WTC11 (cell line): ENCODE data around the gene MPST.

Experiments
- ATF1 ChIP-seq: sonication (generic); formaldehyde crosslinking; IDR thresholded peaks from 2 replicates; pipeline ENCODE4 v1.8.1; 2023; ENCODE audit warnings: mild to moderate bottlenecking, moderate library complexity, missing genetic modification reagents
- CREB1 ChIP-seq: sonication (generic); formaldehyde crosslinking; IDR thresholded peaks from 2 replicates; pipeline ENCODE4 v1.8.0; 2023; ENCODE audit warnings: mild to moderate bottlenecking, missing genetic modification reagents
- CTCF ChIP-seq: fragments of 200-600 bp; IDR thresholded peaks from 2 replicates; pipeline ENCODE4 v1.8.0; 2022; ENCODE audit warnings: antibody characterized with exemption
- ESRRA ChIP-seq: sonication (generic); formaldehyde crosslinking; IDR thresholded peaks from 2 replicates; pipeline ENCODE4 v1.8.1; 2022; ENCODE audit warnings: mild to moderate bottlenecking, missing genetic modification reagents, borderline replicate concordance
- NFE2L1 ChIP-seq: sonication (generic); formaldehyde crosslinking; IDR thresholded peaks from 2 replicates; pipeline ENCODE4 v1.8.1; 2023; ENCODE audit warnings: missing genetic modification reagents
- PRRX2 ChIP-seq: fragments of 250-450 bp; sonication (Bioruptor Pico); IDR thresholded peaks from 2 replicates; pipeline ENCODE4 v1.8.0; 2021; ENCODE audit warnings: mild to moderate bottlenecking
- SP1 ChIP-seq: sonication (generic); formaldehyde crosslinking; conservative IDR thresholded peaks from 2 replicates; pipeline ENCODE4 v1.8.1; 2022; ENCODE audit warnings: missing genetic modification reagents
- TEAD4 ChIP-seq: sonication (generic); formaldehyde crosslinking; IDR thresholded peaks from 2 replicates; pipeline ENCODE4 v1.8.0; 2022; ENCODE audit warnings: mild to moderate bottlenecking, missing genetic modification reagents
- ZBTB43 ChIP-seq: sonication (generic); formaldehyde crosslinking; IDR thresholded peaks from 2 replicates; pipeline ENCODE4 v1.8.1; 2023; ENCODE audit warnings: mild to moderate bottlenecking, missing genetic modification reagents
- ZNF232 ChIP-seq: sonication (generic); formaldehyde crosslinking; IDR thresholded peaks from 2 replicates; pipeline ENCODE4 v1.8.0; 2022; ENCODE audit warnings: mild to moderate bottlenecking, missing genetic modification reagents
- TF ChIP-seq, protein P1 (sequence below): sonication (generic); formaldehyde crosslinking; IDR thresholded peaks from 2 replicates; pipeline ENCODE4 v1.8.1; 2022; ENCODE audit warnings: low read depth, mild to moderate bottlenecking, moderate library complexity, missing genetic modification reagents, borderline replicate concordance
- TF ChIP-seq, protein P2 (sequence below): sonication (generic); formaldehyde crosslinking; IDR thresholded peaks from 2 replicates; pipeline ENCODE4 v1.8.1; 2022; ENCODE audit warnings: low read depth, missing genetic modification reagents, borderline replicate concordance
- TF ChIP-seq, protein P3 (sequence below): sonication (generic); formaldehyde crosslinking; IDR thresholded peaks from 2 replicates; pipeline ENCODE4 v1.8.0; 2022; ENCODE audit warnings: mild to moderate bottlenecking, missing genetic modification reagents

DNA sequence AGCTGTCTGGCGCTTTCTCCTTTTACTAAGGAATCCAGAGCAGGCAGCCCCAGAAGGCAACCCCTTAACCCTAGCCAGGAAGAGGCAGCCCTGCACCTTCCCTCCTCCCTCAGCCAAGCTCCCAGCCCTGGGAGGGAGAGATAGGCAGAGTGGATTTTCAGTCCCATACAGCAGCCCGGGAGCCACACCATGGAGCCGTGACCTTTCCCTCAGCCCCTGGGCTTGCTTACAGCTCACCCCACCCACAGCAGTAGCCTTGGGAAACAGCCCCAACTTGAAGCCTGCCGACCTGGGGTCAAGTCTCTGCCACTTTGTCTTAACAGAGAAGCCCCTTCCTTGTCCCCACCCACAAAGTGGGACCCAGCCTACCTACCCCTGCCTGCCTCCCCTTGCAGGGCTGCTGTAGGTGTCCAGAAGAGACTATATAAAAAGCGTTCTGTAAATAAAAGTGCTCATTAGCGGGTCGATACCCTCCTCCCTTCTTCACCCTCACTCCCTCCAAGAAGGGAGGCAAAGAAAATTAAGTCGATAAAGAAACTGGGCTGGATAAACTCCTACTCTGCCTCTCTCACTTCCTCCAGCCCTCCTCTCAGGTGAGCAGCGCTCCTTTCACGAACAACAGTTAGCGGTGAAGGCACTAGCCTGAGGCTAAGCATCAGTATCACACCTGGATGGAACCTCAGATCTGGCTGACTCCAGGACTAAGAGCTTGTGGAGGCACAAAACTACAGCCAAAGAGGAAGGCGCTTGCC, 4.5 kb upstream of the MPST start:
- TF ChIP-seq CTCF, result no peak
- no peak for TF ChIP-seq ZNF232 (CRISPR knock-in tag)
- TF ChIP-seq CREB1 (CRISPR knock-in tag), result no peak
- no peak for TF ChIP-seq ESRRA
- TF ChIP-seq TEAD4 (CRISPR knock-in tag), result no peak
- no peak for TF ChIP-seq PRRX2 (CRISPR knock-in tag)
- no peak for TF ChIP-seq ZBTB43 (CRISPR knock-in tag)
- TF ChIP-seq ATF1 (CRISPR knock-in tag), result no peak
- TF ChIP-seq, protein P1, sequence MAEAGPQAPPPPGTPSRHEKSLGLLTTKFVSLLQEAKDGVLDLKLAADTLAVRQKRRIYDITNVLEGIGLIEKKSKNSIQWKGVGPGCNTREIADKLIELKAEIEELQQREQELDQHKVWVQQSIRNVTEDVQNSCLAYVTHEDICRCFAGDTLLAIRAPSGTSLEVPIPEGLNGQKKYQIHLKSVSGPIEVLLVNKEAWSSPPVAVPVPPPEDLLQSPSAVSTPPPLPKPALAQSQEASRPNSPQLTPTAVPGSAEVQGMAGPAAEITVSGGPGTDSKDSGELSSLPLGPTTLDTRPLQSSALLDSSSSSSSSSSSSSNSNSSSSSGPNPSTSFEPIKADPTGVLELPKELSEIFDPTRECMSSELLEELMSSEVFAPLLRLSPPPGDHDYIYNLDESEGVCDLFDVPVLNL (CRISPR knock-in tag), result no peak
- TF ChIP-seq NFE2L1, result no peak
- TF ChIP-seq, protein P2, sequence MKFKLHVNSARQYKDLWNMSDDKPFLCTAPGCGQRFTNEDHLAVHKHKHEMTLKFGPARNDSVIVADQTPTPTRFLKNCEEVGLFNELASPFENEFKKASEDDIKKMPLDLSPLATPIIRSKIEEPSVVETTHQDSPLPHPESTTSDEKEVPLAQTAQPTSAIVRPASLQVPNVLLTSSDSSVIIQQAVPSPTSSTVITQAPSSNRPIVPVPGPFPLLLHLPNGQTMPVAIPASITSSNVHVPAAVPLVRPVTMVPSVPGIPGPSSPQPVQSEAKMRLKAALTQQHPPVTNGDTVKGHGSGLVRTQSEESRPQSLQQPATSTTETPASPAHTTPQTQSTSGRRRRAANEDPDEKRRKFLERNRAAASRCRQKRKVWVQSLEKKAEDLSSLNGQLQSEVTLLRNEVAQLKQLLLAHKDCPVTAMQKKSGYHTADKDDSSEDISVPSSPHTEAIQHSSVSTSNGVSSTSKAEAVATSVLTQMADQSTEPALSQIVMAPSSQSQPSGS (CRISPR knock-in tag), result no peak
- TF ChIP-seq, protein P3, sequence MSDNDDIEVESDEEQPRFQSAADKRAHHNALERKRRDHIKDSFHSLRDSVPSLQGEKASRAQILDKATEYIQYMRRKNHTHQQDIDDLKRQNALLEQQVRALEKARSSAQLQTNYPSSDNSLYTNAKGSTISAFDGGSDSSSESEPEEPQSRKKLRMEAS (CRISPR knock-in tag), result no peak
- TF ChIP-seq SP1 (CRISPR knock-in tag), result no peak
